NT2/D1 (cell line): ENCODE results near the gene SLC13A3.

ENCODE experiments used
- YY1 ChIP-seq: IDR thresholded peaks from 2 replicates; pipeline ENCODE4 v1.6.1; 2011; ENCODE audit not compliant: insufficient read length, insufficient read depth
- ZNF274 ChIP-seq: IDR thresholded peaks from 2 replicates; pipeline ENCODE4 v1.6.1; 2011; ENCODE audit warnings: mild to moderate bottlenecking, low read depth, low read length

DNA sequence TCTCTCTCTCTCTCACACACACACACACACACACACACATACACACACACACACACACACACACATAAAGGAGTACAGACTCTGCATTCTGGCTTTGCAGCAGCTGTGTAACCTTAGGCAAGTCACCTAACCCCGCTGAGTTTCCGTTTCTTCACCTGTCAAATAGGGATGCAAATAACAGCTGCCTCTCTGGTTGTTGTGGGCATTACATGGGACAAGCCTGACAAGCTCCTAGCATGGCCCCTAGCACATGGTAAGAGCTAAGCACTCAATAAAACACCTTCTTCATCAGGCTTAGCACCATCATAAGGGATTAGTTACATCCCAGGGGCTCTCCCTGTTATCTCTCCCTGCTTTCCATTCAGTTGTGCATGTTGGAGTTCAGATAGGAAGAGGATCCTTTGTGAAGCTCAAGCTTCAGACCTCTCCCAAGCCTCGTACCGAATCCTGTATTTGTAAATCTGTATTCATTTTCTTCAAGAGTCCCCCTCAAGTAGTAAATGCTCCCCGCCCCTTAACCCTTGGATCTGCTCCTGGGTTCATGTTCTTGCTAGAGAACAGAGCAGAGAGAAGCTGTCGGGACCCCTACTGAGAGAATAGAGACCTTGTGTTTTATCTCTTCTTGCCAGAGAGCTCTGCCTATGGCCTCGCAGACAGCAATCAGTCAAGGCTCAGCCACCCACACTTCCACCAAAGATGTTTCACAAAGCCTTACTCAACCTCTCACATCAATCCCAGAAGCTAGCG, 2.2 kb downstream of the SLC13A3 start:
- no peak for TF ChIP-seq ZNF274
- TF ChIP-seq YY1: no peak
